SK-N-SH (cell line): ENCODE data around the gene TNS4.

ENCODE experiments used
- CTCF ChIP-seq: fragments of 200-600 bp; sonication (generic); IDR thresholded peaks from 2 replicates; pipeline ENCODE4 v1.6.1; 2017; ENCODE audit warnings: antibody characterized with exemption, mild to moderate bottlenecking, moderate library complexity
- EP300 ChIP-seq, 2 experiments: IDR thresholded peaks; 2 replicates each; pipeline versions ENCODE4 v1.4.0 to v1.6.1; 2012; ENCODE audit warnings: borderline replicate concordance in 1 of 2, low read depth in 1 of 2, low read length in 1 of 2
- GABPA ChIP-seq: IDR thresholded peaks from 2 replicates; pipeline ENCODE4 v1.4.0; 2012; ENCODE audit warnings: low read depth, mild to moderate bottlenecking
- MAX ChIP-seq: IDR thresholded peaks from 2 replicates; pipeline ENCODE4 v1.4.0; 2012; ENCODE audit warnings: low read depth
- POLR2AphosphoS5 ChIP-seq: IDR thresholded peaks from 2 replicates; pipeline ENCODE4 v1.6.1; 2012; ENCODE audit warnings: low read depth, low read length
- RCOR1 ChIP-seq: fragments of 150-350 bp; IDR thresholded peaks from 2 replicates; pipeline ENCODE4 v1.6.1; 2017; ENCODE audit warnings: antibody characterized with exemption, low read length
- REST ChIP-seq: IDR thresholded peaks from 2 replicates; pipeline ENCODE4 v1.6.1; 2012; ENCODE audit warnings: mild to moderate bottlenecking, low read depth, low read length, moderate library complexity
- RFX5 ChIP-seq: IDR thresholded peaks from 2 replicates; pipeline ENCODE4 v1.6.1; 2012; ENCODE audit warnings: mild to moderate bottlenecking, improper control_type of control experiment, low read length
- TAF1 ChIP-seq: IDR thresholded peaks from 2 replicates; pipeline ENCODE4 v1.6.1; 2012; ENCODE audit warnings: low read depth, mild to moderate bottlenecking, low read length, moderate library complexity, borderline replicate concordance
- USF2 ChIP-seq: fragments of 150-350 bp; IDR thresholded peaks from 2 replicates; pipeline ENCODE4 v1.6.1; 2017; ENCODE audit warnings: antibody characterized with exemption, low read length, low read depth, borderline replicate concordance
- YY1 ChIP-seq: IDR thresholded peaks from 2 replicates; pipeline ENCODE4 v1.4.0; 2012; ENCODE audit warnings: low read depth, mild to moderate bottlenecking

- no peak for TF ChIP-seq CTCF
- no peak for TF ChIP-seq EP300 (IDR thresholded peaks at IDR 0.05; ENCODE audit: borderline replicate concordance in 1 of 2, low read depth in 1 of 2, low read length in 1 of 2)
- TF ChIP-seq RCOR1 = no peak
- no peak for TF ChIP-seq MAX
- TF ChIP-seq YY1 = no peak
- no peak for TF ChIP-seq POLR2AphosphoS5
- no peak for TF ChIP-seq TAF1
- TF ChIP-seq REST = no peak
- no peak for TF ChIP-seq RFX5
- TF ChIP-seq USF2 = no peak
- TF ChIP-seq GABPA = no peak
These were observed 8.4 kb upstream of the TNS4 start for GRCh38 chr17:40509626-40510327.
